Measurements from ENCODE around the gene CLN6. TPM values are rescaled to one million over a fixed set of nuclear protein-coding genes. Genes with fewer than 3 reads are reported as not detected.
A peak's percentile ranks its signal among the peaks of the same experiment; 100 is the strongest.

Gene CLN6
- total RNA-seq, 2 donors from 2014 or later: 6.4 to 7.4 TPM

GRCh38 chr15:68201879-68202261, 27.7 kb downstream of the CLN6 start:
- Histone ChIP-seq H3K27me3 (no peaks in the 10 kb centered on the region), H3K4me3 (no peak overlapping the region), H3K9me3 (no peaks in the 10 kb centered on the region), H3K36me3 (no peaks in the 10 kb centered on the region), H3K27ac (no peak overlapping the region), H3K4me1 (peaks cover 0 to 45% of the 10 kb centered on the region in 2 donors)
- DNase-seq (ENCODE audit: low spot score): peak; percentile 7
- TF ChIP-seq, protein P1, sequence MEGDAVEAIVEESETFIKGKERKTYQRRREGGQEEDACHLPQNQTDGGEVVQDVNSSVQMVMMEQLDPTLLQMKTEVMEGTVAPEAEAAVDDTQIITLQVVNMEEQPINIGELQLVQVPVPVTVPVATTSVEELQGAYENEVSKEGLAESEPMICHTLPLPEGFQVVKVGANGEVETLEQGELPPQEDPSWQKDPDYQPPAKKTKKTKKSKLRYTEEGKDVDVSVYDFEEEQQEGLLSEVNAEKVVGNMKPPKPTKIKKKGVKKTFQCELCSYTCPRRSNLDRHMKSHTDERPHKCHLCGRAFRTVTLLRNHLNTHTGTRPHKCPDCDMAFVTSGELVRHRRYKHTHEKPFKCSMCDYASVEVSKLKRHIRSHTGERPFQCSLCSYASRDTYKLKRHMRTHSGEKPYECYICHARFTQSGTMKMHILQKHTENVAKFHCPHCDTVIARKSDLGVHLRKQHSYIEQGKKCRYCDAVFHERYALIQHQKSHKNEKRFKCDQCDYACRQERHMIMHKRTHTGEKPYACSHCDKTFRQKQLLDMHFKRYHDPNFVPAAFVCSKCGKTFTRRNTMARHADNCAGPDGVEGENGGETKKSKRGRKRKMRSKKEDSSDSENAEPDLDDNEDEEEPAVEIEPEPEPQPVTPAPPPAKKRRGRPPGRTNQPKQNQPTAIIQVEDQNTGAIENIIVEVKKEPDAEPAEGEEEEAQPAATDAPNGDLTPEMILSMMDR (IDR thresholded peaks at IDR 0.05): no peak

DNA sequence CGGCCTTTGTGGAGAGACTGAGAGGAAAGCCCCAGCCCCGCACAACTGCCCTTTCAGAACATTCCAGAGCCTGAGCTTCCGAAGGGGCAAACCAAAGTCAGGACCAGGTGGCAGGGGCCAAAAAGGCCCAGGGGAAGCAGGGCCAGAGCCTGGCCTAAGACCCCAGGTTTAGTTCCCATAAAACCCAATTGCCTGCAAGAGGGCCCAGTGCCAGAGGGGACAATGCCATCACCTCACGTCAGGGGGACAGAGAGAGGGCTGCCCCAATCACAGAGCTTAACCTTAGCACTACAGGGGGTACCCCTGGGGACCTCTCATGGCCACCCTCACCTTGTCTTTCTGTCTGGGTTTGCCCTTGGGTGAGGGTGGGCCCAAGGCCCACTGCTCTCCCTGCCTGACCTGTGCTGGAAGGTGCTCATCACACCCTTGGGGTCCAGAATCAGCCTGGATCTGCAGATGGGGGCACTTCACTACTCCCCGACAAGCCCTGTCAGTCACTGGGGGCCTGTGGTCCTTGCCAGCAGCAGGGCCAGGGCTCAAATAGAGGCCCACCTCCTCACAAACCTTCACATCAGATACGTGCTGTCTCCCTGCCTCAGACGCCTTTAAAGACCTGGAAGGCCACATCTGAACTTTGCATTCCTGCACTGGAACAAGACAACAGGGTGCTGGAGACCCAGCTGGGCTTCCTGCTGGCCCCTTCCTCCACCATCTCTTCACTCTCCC, 28.2 kb downstream of the CLN6 start:
- Histone ChIP-seq H3K27me3 (no peaks in the 10 kb centered on the region), H3K27ac (no peak overlapping the region), H3K36me3 (no peaks in the 10 kb centered on the region), H3K4me1 (peaks cover 0 to 42% of the 10 kb centered on the region in 2 donors), H3K9me3 (no peaks in the 10 kb centered on the region), H3K4me3 (no peak overlapping the region)
- TF ChIP-seq, protein P1 (IDR thresholded peaks at IDR 0.05): no peak
- DNase-seq (ENCODE audit: low spot score): no peak

DNA sequence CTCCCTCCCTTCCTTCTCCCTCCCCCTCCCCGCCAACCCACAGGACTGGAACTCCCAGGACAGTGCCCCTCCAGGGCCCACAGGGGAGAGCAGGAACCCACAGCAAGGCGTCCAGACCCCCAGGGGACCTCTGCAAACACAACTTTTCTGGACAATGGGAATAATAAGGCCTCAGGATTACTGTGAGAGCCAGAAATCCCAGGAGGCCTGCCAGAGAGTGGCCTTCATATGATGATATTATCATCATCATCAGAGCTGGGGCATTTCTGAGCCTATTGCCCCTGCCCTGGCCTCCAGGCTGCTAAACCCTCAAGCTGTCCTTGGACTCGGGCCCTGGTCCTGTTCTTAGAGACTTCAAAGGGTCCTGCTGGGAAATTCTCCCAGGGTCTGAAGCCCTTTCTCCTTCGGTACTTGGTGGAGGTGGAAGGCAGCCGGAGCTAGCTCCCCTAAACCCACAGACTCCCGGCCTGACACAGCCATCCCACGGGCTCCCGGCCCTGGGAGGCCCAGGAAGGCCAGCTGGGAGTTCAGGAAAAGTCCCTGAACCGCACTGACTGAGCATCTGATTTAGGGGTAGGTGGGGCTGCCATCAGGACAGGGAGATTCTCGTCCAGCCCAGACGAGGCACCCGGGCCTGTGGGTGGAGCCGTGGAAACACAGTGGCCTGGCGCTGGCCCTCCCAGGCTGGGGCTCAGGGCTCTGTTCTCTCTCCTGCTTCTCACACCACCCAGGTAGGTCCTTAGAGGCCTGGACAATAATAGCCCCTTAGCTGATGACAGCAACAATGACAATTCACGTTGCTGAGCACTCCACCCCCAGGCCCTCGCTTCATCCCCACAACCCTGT, 29.3 kb downstream of the CLN6 start:
- TF ChIP-seq, protein P1 (IDR thresholded peaks at IDR 0.05): no peak
- DNase-seq (ENCODE audit: low spot score): no peak
- no peaks in the 10 kb centered on the region for H3K36me3 ChIP-seq
- no peak overlapping the region for H3K4me3 ChIP-seq
- no peak overlapping the region for H3K27ac ChIP-seq
- H3K27me3 ChIP-seq: no peaks in the 10 kb centered on the region
- no peaks in the 10 kb centered on the region for H3K9me3 ChIP-seq
- H3K4me1 ChIP-seq: peaks cover 0 to 31% of the 10 kb centered on the region in 2 donors

GRCh38 chr15:68199340-68199739, 30.2 kb downstream of the CLN6 start:
- no peak for DNase-seq (ENCODE audit: low spot score)
- H3K36me3 ChIP-seq: no peaks in the 10 kb centered on the region
- TF ChIP-seq, protein P1 (IDR thresholded peaks at IDR 0.05): no peak
- H3K27ac ChIP-seq: no peak overlapping the region
- H3K4me3 ChIP-seq: no peak overlapping the region
- H3K27me3 ChIP-seq: no peaks in the 10 kb centered on the region
- H3K4me1 ChIP-seq: peaks cover 0 to 25% of the 10 kb centered on the region in 2 donors
- H3K9me3 ChIP-seq: no peaks in the 10 kb centered on the region

GRCh38 chr15:68197661-68198437, 31.7 kb downstream of the CLN6 start:
- no peak overlapping the region for H3K27ac ChIP-seq
- TF ChIP-seq, protein P1 (IDR thresholded peaks at IDR 0.05): no peak
- H3K4me3 ChIP-seq: no peak overlapping the region
- DNase-seq (ENCODE audit: low spot score): no peak
- H3K9me3 ChIP-seq: no peaks in the 10 kb centered on the region
- peaks cover 0 to 30% of the 10 kb centered on the region in 2 donors for H3K4me1 ChIP-seq
- peaks cover 2% of the 10 kb centered on the region for H3K36me3 ChIP-seq
- H3K27me3 ChIP-seq: no peaks in the 10 kb centered on the region
